IMR-90 (cell line): Measurements from ENCODE around the gene IQCE. TPM values are rescaled to one million over a fixed set of nuclear protein-coding genes. Genes with fewer than 3 reads are reported as not detected.

ENCODE experiments used
- ATAC-seq: fragments of 200-7000 bp; cut with Tn5 transposase; 2 replicates; pipeline ENCODE4 v1.9.1; 2020; ENCODE audit warnings: low read depth, mild to moderate bottlenecking, moderate library complexity
- BruUV-seq: library from RNA; stranded (reverse); fragments of 400-500 nt; replicated peaks from 2 replicates; lab custom pipeline; 2021; lab: Mats Ljungman, UMichigan
- CTCF ChIA-PET: fragments of 300-600 bp; formaldehyde crosslinking; extraction: SDS; loops from one replicate; lab custom pipeline; 2021; ENCODE audit warnings: antibody characterized with exemption; lab: Yijun Ruan, JAX
- POLR2A ChIA-PET: fragments of 300-600 bp; sonication (Branson Sonifier 250); formaldehyde crosslinking; loops from one replicate; lab custom pipeline; 2022; ENCODE audit warnings: antibody characterized with exemption; ENCODE audit not compliant: unreplicated experiment; lab: Charles Lee
- DNase-seq: peaks from one replicate; pipeline ENCODE4 v3.0.0; 2013
- H2AFZ ChIP-seq: replicated peaks from 2 replicates; pipeline ENCODE3; 2013; ENCODE audit warnings: low read length, mild to moderate bottlenecking; ENCODE audit not compliant: poor library complexity
- H2AK5ac ChIP-seq: 2 replicates; pipeline ENCODE4 v1.6.1; 2013; ENCODE audit warnings: low read depth, low read length, inconsistent platforms
- H2AK9ac ChIP-seq: replicated peaks from 2 replicates; pipeline ENCODE3; 2013; ENCODE audit warnings: mild to moderate bottlenecking, low read depth, low read length, moderate library complexity; ENCODE audit not compliant: poor library complexity
- H2BK120ac ChIP-seq: 2 replicates; pipeline ENCODE4 v1.6.1; 2013; ENCODE audit warnings: low read depth, low read length, inconsistent platforms
- H2BK15ac ChIP-seq: 3 replicates; pipeline ENCODE4 v1.6.1; 2013; ENCODE audit warnings: low read depth, low read length, inconsistent platforms
- H2BK20ac ChIP-seq: 2 replicates; pipeline ENCODE4 v1.6.1; 2013; ENCODE audit warnings: low read depth, mild to moderate bottlenecking, inconsistent platforms, low read length, moderate library complexity
- H2BK5ac ChIP-seq: 2 replicates; pipeline ENCODE4 v1.6.1; 2013; ENCODE audit warnings: mild to moderate bottlenecking, low read depth, low read length, inconsistent platforms; ENCODE audit not compliant: poor library complexity, severe bottlenecking
- H3K14ac ChIP-seq: replicated peaks from 2 replicates; pipeline ENCODE4 v1.6.1; 2013; ENCODE audit warnings: low read depth, low read length, inconsistent platforms
- H3K18ac ChIP-seq: 2 replicates; pipeline ENCODE4 v1.6.1; 2013; ENCODE audit warnings: low read depth, low read length, control low read depth
- H3K23ac ChIP-seq: 2 replicates; pipeline ENCODE4 v1.6.1; 2013; ENCODE audit warnings: low read depth, low read length, inconsistent platforms
- H3K27ac ChIP-seq: 2 replicates; pipeline ENCODE4 v1.5.1; 2013; ENCODE audit warnings: mild to moderate bottlenecking, control low read depth, low read length; ENCODE audit not compliant: insufficient read depth
- H3K27me3 ChIP-seq: 2 replicates; pipeline ENCODE4 v1.6.1; 2013; ENCODE audit warnings: low read length; ENCODE audit not compliant: control insufficient read depth, insufficient read depth
- H3K36me3 ChIP-seq: 2 replicates; pipeline ENCODE4 v1.6.1; 2013; ENCODE audit warnings: low read length, mixed read lengths; ENCODE audit not compliant: control insufficient read depth, insufficient read depth
- H3K4ac ChIP-seq: 2 replicates; pipeline ENCODE4 v1.6.1; 2013; ENCODE audit warnings: low read depth, low read length, inconsistent platforms
- H3K4me1 ChIP-seq: 2 replicates; pipeline ENCODE4 v1.6.1; 2013; ENCODE audit warnings: low read length, mixed read lengths; ENCODE audit not compliant: control insufficient read depth, insufficient read depth
- H3K4me2 ChIP-seq: 2 replicates; pipeline ENCODE4 v1.6.1; 2013; ENCODE audit warnings: low read depth, mild to moderate bottlenecking, control low read depth, low read length, moderate library complexity
- H3K4me3 ChIP-seq: 2 replicates; pipeline ENCODE4 v1.5.1; 2013; ENCODE audit warnings: low read depth, mild to moderate bottlenecking, control low read depth, low read length, moderate library complexity; ENCODE audit not compliant: insufficient read depth
- H3K56ac ChIP-seq: 2 replicates; pipeline ENCODE4 v1.6.1; 2013; ENCODE audit warnings: low read length, inconsistent platforms; ENCODE audit not compliant: insufficient read depth; ENCODE audit errors: extremely low read depth
- H3K79me1 ChIP-seq, 2 experiments: 2 replicates each; pipeline ENCODE4 v1.6.1; 2013; ENCODE audit warnings: low read length in 2 of 2, inconsistent platforms in 1 of 2, low read depth in 1 of 2
- H3K9ac ChIP-seq: 2 replicates; pipeline ENCODE4 v1.6.1; 2013; ENCODE audit warnings: low read depth, low read length, control low read depth
- H3K9me1 ChIP-seq: 2 replicates; pipeline ENCODE4 v1.6.1; 2013; ENCODE audit warnings: low read length, inconsistent platforms; ENCODE audit not compliant: insufficient read depth
- H3K9me3 ChIP-seq: 2 replicates; pipeline ENCODE4 v1.6.1; 2013; ENCODE audit warnings: low read length; ENCODE audit not compliant: control insufficient read depth, insufficient read depth
- H4K20me1 ChIP-seq: 2 replicates; pipeline ENCODE4 v1.6.1; 2013; ENCODE audit warnings: low read length, inconsistent platforms; ENCODE audit not compliant: insufficient read depth
- H4K5ac ChIP-seq: 2 replicates; pipeline ENCODE4 v1.6.1; 2013; ENCODE audit warnings: mild to moderate bottlenecking, low read depth, low read length, control low read depth
- H4K8ac ChIP-seq, 2 experiments: 2 replicates each; pipeline ENCODE4 v1.6.1; 2013; ENCODE audit warnings: low read depth in 2 of 2, low read length in 2 of 2, control low read depth in 1 of 2, inconsistent platforms in 1 of 2
- H4K91ac ChIP-seq: 2 replicates; pipeline ENCODE4 v1.6.1; 2013; ENCODE audit warnings: low read depth, low read length, inconsistent platforms; ENCODE audit not compliant: insufficient read depth
- CHD1 ChIP-seq: IDR thresholded peaks from 2 replicates; pipeline ENCODE4 v1.6.1; 2012; ENCODE audit warnings: low read depth, low read length, improper control_type of control experiment
- FOS ChIP-seq: fragments of 150-350 bp; IDR thresholded peaks from 2 replicates; pipeline ENCODE4 v1.6.1; 2016; ENCODE audit warnings: low read depth, low read length
- MAFK ChIP-seq: IDR thresholded peaks from 2 replicates; pipeline ENCODE4 v1.6.1; 2012; ENCODE audit warnings: low read depth, low read length, improper control_type of control experiment
- MAZ ChIP-seq: IDR thresholded peaks from 2 replicates; pipeline ENCODE4 v1.6.1; 2012; ENCODE audit warnings: low read depth, mild to moderate bottlenecking, low read length, improper control_type of control experiment, moderate library complexity, borderline replicate concordance
- POLR2A ChIP-seq: IDR thresholded peaks from 2 replicates; pipeline ENCODE4 v1.6.1; 2012; ENCODE audit warnings: mild to moderate bottlenecking, low read depth, low read length
- RAD21 ChIP-seq: IDR thresholded peaks from 2 replicates; pipeline ENCODE4 v1.6.1; 2012; ENCODE audit warnings: low read length, improper control_type of control experiment
- USF2 ChIP-seq: fragments of 150-350 bp; IDR thresholded peaks from 2 replicates; pipeline ENCODE4 v1.6.1; 2017; ENCODE audit warnings: mild to moderate bottlenecking, antibody characterized with exemption, low read length, low read depth
- WGBS, 2 experiments: methylation state at CpG; one replicate each; pipeline versions ENCODE4 v1.1.5 to v1.1.7; 2013; ENCODE audit warnings: missing lambda C conversion rate in 2 of 2; ENCODE audit not compliant: insufficient read length in 1 of 2; ENCODE audit errors: extremely low coverage in 2 of 2; 5-methylcytosine and 5-hydroxymethylcytosine counted together
- dilution Hi-C: fragments of 300-500 bp; cut with HindIII; formaldehyde crosslinking; loops from one replicate; pipeline ENCODE4 v1.14.3; 2018; ENCODE audit warnings: low sequenced_read_pairs; ENCODE audit not compliant: unreplicated experiment
- in situ Hi-C: fragments of 300-500 bp; cut with MboI; formaldehyde crosslinking; loops from 3 replicates; pipeline ENCODE4 v1.14.3; 2019; ENCODE audit warnings: low sequenced_read_pairs, inconsistent platforms, mixed read lengths
- intact Hi-C: fragments of 100-400 bp; cut with micrococcal nuclease; formaldehyde crosslinking; loops from 2 replicates; pipeline ENCODE4 v1.10.0; 2022
- polyA plus RNA-seq, 3 experiments: library from polyadenylated mRNA; depleted of rRNA; stranded (reverse); fragments of >200 nt; gene quantifications; 2 replicates each; pipeline ENCODE4 v1.2.3, GENCODE V29; 2012; ENCODE audit warnings: low replicate concordance in 1 of 3
- total RNA-seq: library from RNA; depleted of rRNA; stranded (reverse); fragments of >200 nt; gene quantifications from 2 replicates; pipeline ENCODE4 v1.2.3, GENCODE V29; 2012
- TF ChIP-seq, protein P1 (sequence below): fragments of 150-350 bp; IDR thresholded peaks from 2 replicates; pipeline ENCODE4 v1.6.1; 2016; ENCODE audit warnings: low read depth, mild to moderate bottlenecking, low read length, moderate library complexity, borderline replicate concordance

The IQCE gene
- total and polyA plus RNA-seq, 2 of the 4 experiments (the other 2 are of a cell fraction): 5.0 to 6.3 TPM

DNA sequence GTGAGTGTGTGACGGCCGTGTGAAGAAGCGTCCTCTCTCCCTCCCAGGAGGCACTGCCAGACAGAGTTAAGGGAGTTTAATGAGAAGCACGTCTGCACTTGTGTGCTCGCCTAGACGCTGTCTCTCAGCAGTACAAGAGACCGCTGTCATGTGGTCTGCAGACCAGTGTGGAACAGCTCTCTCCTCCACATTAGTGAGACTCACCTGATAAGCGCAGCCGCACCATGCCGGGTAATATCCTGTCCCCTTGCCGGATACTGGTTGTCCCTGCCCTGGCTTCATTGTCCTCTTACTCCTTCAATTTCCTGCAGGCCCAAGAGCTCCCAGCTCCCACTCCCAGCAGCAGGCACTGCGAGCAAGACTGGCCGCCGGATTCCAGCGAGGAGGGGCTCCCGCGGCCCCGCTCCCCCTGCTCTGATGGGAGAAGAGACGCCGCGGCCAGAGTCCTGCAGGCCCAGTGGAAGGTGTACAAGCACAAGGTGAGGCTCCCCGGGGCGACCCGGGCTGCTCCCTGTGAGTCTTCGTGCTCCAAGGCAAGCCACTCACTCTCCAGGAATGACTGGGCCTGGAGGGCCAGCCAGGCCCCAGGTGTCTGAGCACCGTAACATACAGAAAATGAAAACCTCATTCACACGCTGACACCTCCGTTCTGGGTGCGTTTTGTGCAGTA lies 39.5 kb downstream of the IQCE start:
- CTCF ChIA-PET: no interaction called here
- Histone ChIP-seq H3K4me3 (no peak overlapping the region), H3K9me3 (no peaks in the 10 kb centered on the region), H3K56ac (no peak overlapping the region), H4K91ac (no peak overlapping the region), H2AK5ac (no peak overlapping the region), H3K9ac (no peak overlapping the region), H3K18ac (no peak overlapping the region), H3K36me3 (peaks cover 41% of the 10 kb centered on the region), H4K8ac (no peak overlapping the region), H3K27me3 (no peaks in the 10 kb centered on the region), H3K23ac (no peak overlapping the region), H4K5ac (no peak overlapping the region), H2BK15ac (no peak overlapping the region), H3K4me2 (no peak overlapping the region), H3K79me1 (no peaks in the 10 kb centered on the region), H3K14ac (no peak overlapping the region), H2AFZ (no peak overlapping the region), H3K4ac (no peak overlapping the region), H3K4me1 (no peaks in the 10 kb centered on the region), H2BK120ac (no peak overlapping the region), H4K20me1 (no peaks in the 10 kb centered on the region), H2BK20ac (no peak overlapping the region), H3K9me1 (no peaks in the 10 kb centered on the region), H2BK5ac (no peak overlapping the region), H2AK9ac (no peak overlapping the region), H3K27ac (no peak overlapping the region)
- dilution Hi-C loops (no loop called here), in situ Hi-C loops (no loop called here), intact Hi-C loops (no loop called here)
- no peak for ATAC-seq
- TF ChIP-seq, protein P1, sequence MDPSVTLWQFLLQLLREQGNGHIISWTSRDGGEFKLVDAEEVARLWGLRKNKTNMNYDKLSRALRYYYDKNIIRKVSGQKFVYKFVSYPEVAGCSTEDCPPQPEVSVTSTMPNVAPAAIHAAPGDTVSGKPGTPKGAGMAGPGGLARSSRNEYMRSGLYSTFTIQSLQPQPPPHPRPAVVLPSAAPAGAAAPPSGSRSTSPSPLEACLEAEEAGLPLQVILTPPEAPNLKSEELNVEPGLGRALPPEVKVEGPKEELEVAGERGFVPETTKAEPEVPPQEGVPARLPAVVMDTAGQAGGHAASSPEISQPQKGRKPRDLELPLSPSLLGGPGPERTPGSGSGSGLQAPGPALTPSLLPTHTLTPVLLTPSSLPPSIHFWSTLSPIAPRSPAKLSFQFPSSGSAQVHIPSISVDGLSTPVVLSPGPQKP: no peak
- TF ChIP-seq MAZ (no peak), CHD1 (no peak), FOS (no peak), RAD21 (no peak), MAFK (no peak), POLR2A (no peak), USF2 (no peak)
- no peak for DNase-seq
- 96% methylated on average over 11 of the region's 29 CpGs; no CpG with 5 or more reads in 1 of the 2 experiments for WGBS, 2 experiments
- POLR2A ChIA-PET: no interaction called here
- no TSS peak for BruUV-seq
